ENCODE results near the gene CCL18.

DNA sequence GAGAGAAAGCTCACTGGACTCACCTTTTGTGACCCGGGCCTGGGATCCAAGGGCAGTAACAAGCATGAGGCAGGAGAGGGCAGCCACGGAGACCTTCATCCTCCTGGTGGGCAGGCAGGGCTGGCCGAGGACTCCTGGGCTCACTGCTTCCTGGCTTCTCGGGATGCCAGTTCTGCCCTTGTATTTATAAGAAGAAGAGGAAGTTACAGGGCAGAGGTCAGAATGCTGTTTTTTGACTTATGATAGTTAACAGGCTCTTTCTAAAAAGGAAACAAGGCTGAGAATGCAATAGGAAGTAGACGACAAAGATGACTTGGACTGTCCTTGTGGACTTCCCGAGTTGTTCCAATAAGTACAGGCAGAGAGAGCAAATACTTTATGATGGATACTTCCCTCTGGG, 46.3 kb upstream of the CCL18 start, which contains the start of gene CCL23:
- TF ChIP-seq EZH2 (IDR thresholded peaks at IDR 0.05) (no peak), POLR2AphosphoS5 (IDR thresholded peaks at IDR 0.05; ENCODE audit: borderline replicate concordance, low read depth, low read length) (no peak), FOXP2 (optimal IDR thresholded peaks at IDR 0.05; ENCODE audit: control extremely low read depth, extremely low read length, insufficient read depth) (no peak)
